Measurements from ENCODE around the gene CDA. TPM values are rescaled to one million over a fixed set of nuclear protein-coding genes. Genes with fewer than 3 reads are reported as not detected.

Gene CDA
- total RNA-seq, 1 donor from 2014 or later = 5.3 TPM

- DNase-seq (peak; percentile 97), ATAC-seq (peak; percentile 98 to 99)
- no peaks in the 10 kb centered on the region for H3K27me3 ChIP-seq (ENCODE audit: low read depth)
- H3K4me1 ChIP-seq = peaks cover 19% of the 10 kb centered on the region
- intact Hi-C loops (cut with DNase I) = no loop called here
- no peaks in the 10 kb centered on the region for H3K9me3 ChIP-seq
- H3K36me3 ChIP-seq = peaks cover 26% of the 10 kb centered on the region
- peak within 1 kb of the TSS; percentile 99 for H3K4me3 ChIP-seq
- peak within 1 kb of the TSS; percentile 89 for H3K27ac ChIP-seq
- peak; percentile 59 for TF ChIP-seq CTCF (IDR thresholded peaks at IDR 0.05)
Measured at GRCh38 chr1:20661207-20662109, 72.6 kb downstream of the CDA start, which contains the start of gene DDOST. Gene DDOST (minus strand): TSS chr1:20661369. CDS start chr1:20661350, 19 bp downstream.

GRCh38 chr1:20662110-20662475 lies 73.2 kb downstream of the CDA start:
- intact Hi-C loops (cut with DNase I) = no loop called here
- ATAC-seq (no peak), DNase-seq (no peak)
- Histone ChIP-seq H3K9me3 (no peaks in the 10 kb centered on the region), H3K36me3 (peaks cover 20% of the 10 kb centered on the region), H3K27ac (peak overlapping the region; percentile 89), H3K27me3 (ENCODE audit: low read depth) (no peaks in the 10 kb centered on the region), H3K4me1 (peaks cover 19% of the 10 kb centered on the region), H3K4me3 (peak overlapping the region; percentile 99)
- TF ChIP-seq CTCF (IDR thresholded peaks at IDR 0.05) = no peak

- intact Hi-C loops (cut with DNase I) = no loop called here
- H3K27ac ChIP-seq = no peak overlapping the region
- H3K36me3 ChIP-seq = peaks cover 7% of the 10 kb centered on the region
- DNase-seq = no peak
- TF ChIP-seq CTCF (IDR thresholded peaks at IDR 0.05) = no peak
- peaks cover 19% of the 10 kb centered on the region for H3K4me1 ChIP-seq
- no peak for ATAC-seq
- H3K9me3 ChIP-seq = no peaks in the 10 kb centered on the region
- H3K27me3 ChIP-seq (ENCODE audit: low read depth) = no peaks in the 10 kb centered on the region
- no peak overlapping the region for H3K4me3 ChIP-seq
Measured at GRCh38 chr1:20663365-20663764, 74.5 kb downstream of the CDA start.

- Histone ChIP-seq H3K27me3 (ENCODE audit: low read depth) (no peaks in the 10 kb centered on the region), H3K9me3 (no peaks in the 10 kb centered on the region), H3K27ac (no peak overlapping the region), H3K4me1 (peaks cover 19% of the 10 kb centered on the region), H3K4me3 (no peak overlapping the region), H3K36me3 (no peaks in the 10 kb centered on the region)
- no peak for DNase-seq
- no peak for TF ChIP-seq CTCF (IDR thresholded peaks at IDR 0.05)
- no peak for ATAC-seq
- intact Hi-C loops (cut with DNase I) = no loop called here
Measured at GRCh38 chr1:20663969-20664715, 75.2 kb downstream of the CDA start.

GRCh38 chr1:20665726-20666125 lies 76.8 kb downstream of the CDA start:
- no peaks in the 10 kb centered on the region for H3K36me3 ChIP-seq

More at GRCh38 chr1:20665726-20666125, 76.8 kb downstream of the CDA start:
- Histone ChIP-seq H3K4me3 (no peak overlapping the region), H3K27ac (peak overlapping the region; percentile 56), H3K9me3 (no peaks in the 10 kb centered on the region), H3K4me1 (peaks cover 5% of the 10 kb centered on the region), H3K27me3 (ENCODE audit: low read depth) (no peaks in the 10 kb centered on the region)
- no peak for TF ChIP-seq CTCF (IDR thresholded peaks at IDR 0.05)
- intact Hi-C loops (cut with DNase I) = no loop called here
- no peak for DNase-seq
- no peak for ATAC-seq

Measured in lower lobe of right lung (tissue), 2 donors.